A673 (cell line): Measurements from ENCODE around the gene ARSB.
"Not testable (repeated sequence)": the region's sequence is repeated elsewhere in the genome, so short reads cannot be mapped to it uniquely, and the experiment has no call there.

Experiments used
- CTCF ChIP-seq: fragments of 300-800, 200-600 bp; sonication (generic); conservative IDR thresholded peaks from 2 replicates; pipeline ENCODE4 v1.5.1; 2017; ENCODE audit warnings: low read depth, mild to moderate bottlenecking, antibody characterized with exemption, low read length, moderate library complexity, mixed read lengths
- EZH2 ChIP-seq: fragments of 200-600 bp; sonication (generic); IDR thresholded peaks from 2 replicates; pipeline ENCODE4 v1.6.1; 2017; ENCODE audit warnings: borderline replicate concordance, low read depth, mild to moderate bottlenecking, mixed read lengths, antibody characterized with exemption, low read length; ENCODE audit not compliant: poor library complexity, severe bottlenecking

GRCh38 chr5:78732721-78733120 lies 252.4 kb downstream of the ARSB start:
- not testable (repeated sequence) for TF ChIP-seq CTCF, EZH2
